Measurements from ENCODE around the gene DCC. TPM values are rescaled to one million over a fixed set of nuclear protein-coding genes. Genes with fewer than 3 reads are reported as not detected.

Gene DCC
- total RNA-seq, 6 experiments from 2014 or later = not detected

GRCh38 chr18:53360501-53361443 is 1020.8 kb downstream of the DCC start:
- Mint-ChIP-seq H3K27me3 (ENCODE audit: insufficient read depth) (no peaks in the 10 kb centered on the region), H3K4me1 (ENCODE audit: low read depth) (no peaks in the 10 kb centered on the region), H3K4me3 (no peak overlapping the region), H3K9me3 (peaks cover 23% of the 10 kb centered on the region), H3K36me3 (ENCODE audit: low read depth) (no peaks in the 10 kb centered on the region), H3K27ac (no peak overlapping the region)
- DNase-seq = no peak
- no peak for TF ChIP-seq CTCF (IDR thresholded peaks at IDR 0.05)

- Mint-ChIP-seq H3K27me3 (ENCODE audit: insufficient read depth) (no peaks in the 10 kb centered on the region), H3K4me1 (ENCODE audit: low read depth) (no peaks in the 10 kb centered on the region), H3K36me3 (ENCODE audit: low read depth) (no peaks in the 10 kb centered on the region), H3K4me3 (no peak overlapping the region), H3K9me3 (peaks cover under 1% of the 10 kb centered on the region; the same call in 1 of the 2 replicates), H3K27ac (no peak overlapping the region)
- no peak for TF ChIP-seq CTCF (IDR thresholded peaks at IDR 0.05)
- no peak for DNase-seq
Measured at GRCh38 chr18:53375621-53376020, 1035.6 kb downstream of the DCC start.

- H3K27me3 Mint-ChIP-seq (ENCODE audit: insufficient read depth) = no peaks in the 10 kb centered on the region
- no peaks in the 10 kb centered on the region for H3K36me3 Mint-ChIP-seq (ENCODE audit: low read depth)
- peak; percentile 78 for TF ChIP-seq CTCF (IDR thresholded peaks at IDR 0.05)
- no peak overlapping the region for H3K27ac Mint-ChIP-seq
- H3K4me1 Mint-ChIP-seq (ENCODE audit: low read depth) = no peaks in the 10 kb centered on the region
- no peak overlapping the region for H3K4me3 Mint-ChIP-seq
- peaks cover 1% of the 10 kb centered on the region; the same call in 1 of the 2 replicates for H3K9me3 Mint-ChIP-seq
- DNase-seq = peak; percentile 35
Measured at GRCh38 chr18:53380063-53380639, 1040.2 kb downstream of the DCC start.

GRCh38 chr18:53382870-53383269 is 1042.9 kb downstream of the DCC start:
- Mint-ChIP-seq H3K27ac (no peak overlapping the region), H3K36me3 (ENCODE audit: low read depth) (no peaks in the 10 kb centered on the region), H3K4me3 (no peak overlapping the region), H3K9me3 (peaks cover 19% of the 10 kb centered on the region; the same call in 1 of the 2 replicates), H3K27me3 (ENCODE audit: insufficient read depth) (no peaks in the 10 kb centered on the region), H3K4me1 (ENCODE audit: low read depth) (no peaks in the 10 kb centered on the region)
- no peak for TF ChIP-seq CTCF (IDR thresholded peaks at IDR 0.05)
- DNase-seq = no peak

- H3K27me3 Mint-ChIP-seq (ENCODE audit: insufficient read depth) = no peaks in the 10 kb centered on the region; the same call in 1 of the 2 replicates
- DNase-seq = no peak
- no peaks in the 10 kb centered on the region for H3K36me3 Mint-ChIP-seq (ENCODE audit: low read depth)
- peaks cover 25% of the 10 kb centered on the region for H3K9me3 Mint-ChIP-seq
- no peaks in the 10 kb centered on the region for H3K4me1 Mint-ChIP-seq (ENCODE audit: low read depth)
- TF ChIP-seq CTCF (IDR thresholded peaks at IDR 0.05) = no peak
- H3K27ac Mint-ChIP-seq = no peak overlapping the region
- H3K4me3 Mint-ChIP-seq = no peak overlapping the region
Measured at GRCh38 chr18:53385889-53386288, 1045.9 kb downstream of the DCC start.

Measured in HFFc6 (cell line).